ENCODE data around the gene SLC6A6. TPM values are rescaled to one million over a fixed set of nuclear protein-coding genes. Genes with fewer than 3 reads are reported as not detected.

Gene SLC6A6
- 10 to 100 TPM; 27.8 to 31.2 TPM for total RNA-seq
- 28.8 TPM for polyA plus RNA-seq (2013, experiment 1 of 2)
- 27.1 TPM for polyA plus RNA-seq (2013, experiment 2 of 2)
- 52.5 to 323 (median 110) reads per million in 172 experiments for total RNA-seq

DNA sequence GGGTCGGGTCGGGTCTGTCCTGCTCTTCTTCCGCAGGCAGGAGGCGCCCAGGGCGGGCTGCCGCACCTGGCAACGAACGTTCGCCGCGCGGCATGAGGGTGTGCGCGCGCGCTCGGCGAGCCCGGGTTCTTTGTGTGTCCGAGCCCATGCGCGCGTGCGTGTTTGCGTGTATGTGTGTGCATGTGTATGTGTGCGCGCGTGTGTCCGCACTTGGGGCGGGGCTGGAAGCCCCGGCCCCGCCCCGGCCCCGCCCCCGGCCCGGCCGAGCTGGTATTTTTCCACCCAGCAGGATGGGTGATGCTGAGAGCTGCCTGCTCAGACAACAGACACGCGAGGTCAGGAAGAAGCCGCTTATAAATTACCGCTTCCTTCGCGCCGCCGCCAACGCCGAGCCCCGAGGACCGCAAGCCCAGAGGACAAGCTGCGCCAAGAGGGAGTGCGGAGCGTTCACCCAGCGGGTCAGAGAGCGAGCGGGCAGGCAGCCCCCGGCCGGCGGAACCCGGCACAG is at the start of gene SLC6A6:
SLC6A6 (plus strand) TSS at position 303 of the 508 bp plus-strand sequence. CDS start 41,029 bp downstream, outside the sequence.
- peak within 1 kb of the TSS; percentile 67 for H3K4me3 ChIP-seq (ENCODE audit: low read length)
- H3K9me3 ChIP-seq (ENCODE audit: control insufficient read depth in 1 of 2, insufficient read depth in 1 of 2, low read length in 2 of 2), result no peaks in the 10 kb centered on the region
- H3K27me3 ChIP-seq (ENCODE audit: control insufficient read depth in 1 of 2, insufficient read depth in 2 of 2, low read length in 2 of 2), result no peaks in the 10 kb centered on the region
- Mint-ChIP-seq H3K4me3 (peak within 1 kb of the TSS; percentile 96), H3K27ac (peak within 1 kb of the TSS; percentile 90), H3K36me3 (ENCODE audit: low read depth) (peaks cover 14% of the 10 kb centered on the region), H3K27me3 (no peaks in the 10 kb centered on the region), H3K9me3 (no peaks in the 10 kb centered on the region), H3K4me1 (ENCODE audit: low read depth) (peaks cover 55% of the 10 kb centered on the region)
- peak within 1 kb of the TSS; percentile 62 to 82 for H3K27ac ChIP-seq (ENCODE audit: low read depth in 1 of 2, low read length in 2 of 2)
- CTCF ChIA-PET, result interaction anchor here (0.6 to 4.7 kb wide), 14 partner anchors 9 to 987 kb away, joined by 3 to 42 read pairs (median 5); partner anchors contain the start of gene WNT7A
- H3K36me3 ChIP-seq (ENCODE audit: insufficient read depth, low read length), result peaks cover 7% of the 10 kb centered on the region
- POLR2A ChIA-PET, result interaction anchor here (0.6 to 3.5 kb wide), 21 partner anchors 8 to 1850 kb away, joined by 3 to 107 read pairs (median 6); partner anchors contain the start of genes CCDC174, CHCHD4, HDAC11 and LSM3
- intact Hi-C loops (cut with DNase I, micrococcal nuclease), result loop anchor here (1.0 to 10.0 kb wide), 15 partner anchors 29 to 1560 kb away; partner anchors contain the start of genes LSM3 (in 2 of the 2), XPC (in 2 of the 2), CHCHD4 (in 1 of the 2) and NR2C2 (in 1 of the 2)
- ATAC-seq (ENCODE audit: poor library complexity) (peak; percentile 81), DNase-seq (peak; percentile 88 to 99 (median 95))
- peak; percentile 59 for TF ChIP-seq CTCF (IDR thresholded peaks at IDR 0.05)
- H3K4me1 ChIP-seq (ENCODE audit: insufficient read depth, low read length), result peaks cover 52% of the 10 kb centered on the region

GRCh38 chr3:14353502-14353901 is 48.9 kb upstream of the SLC6A6 start:
- ATAC-seq (ENCODE audit: poor library complexity) (no peak), DNase-seq (no peak)
- Mint-ChIP-seq H3K4me1 (ENCODE audit: low read depth) (no peaks in the 10 kb centered on the region), H3K9me3 (no peaks in the 10 kb centered on the region), H3K4me3 (no peak overlapping the region), H3K27ac (no peak overlapping the region), H3K27me3 (no peaks in the 10 kb centered on the region), H3K36me3 (ENCODE audit: low read depth) (no peaks in the 10 kb centered on the region)
- Histone ChIP-seq H3K4me3 (ENCODE audit: low read length) (no peak overlapping the region), H3K9me3 (ENCODE audit: control insufficient read depth in 1 of 2, insufficient read depth in 1 of 2, low read length in 2 of 2) (peaks cover 0 to 4% of the 10 kb centered on the region in 2 experiments), H3K27me3 (ENCODE audit: control insufficient read depth in 1 of 2, insufficient read depth in 2 of 2, low read length in 2 of 2) (no peaks in the 10 kb centered on the region), H3K36me3 (ENCODE audit: insufficient read depth, low read length) (no peaks in the 10 kb centered on the region), H3K27ac (ENCODE audit: low read depth in 1 of 2, low read length in 2 of 2) (no peak overlapping the region), H3K4me1 (ENCODE audit: insufficient read depth, low read length) (no peaks in the 10 kb centered on the region)
- POLR2A ChIA-PET, result no interaction called here
- CTCF ChIA-PET, result no interaction called here
- intact Hi-C loops (cut with DNase I, micrococcal nuclease), result no loop called here
- TF ChIP-seq CTCF (IDR thresholded peaks at IDR 0.05), result no peak

- Histone ChIP-seq H3K36me3 (ENCODE audit: insufficient read depth, low read length) (no peaks in the 10 kb centered on the region), H3K9me3 (ENCODE audit: control insufficient read depth in 1 of 2, insufficient read depth in 1 of 2, low read length in 2 of 2) (no peaks in the 10 kb centered on the region), H3K4me1 (ENCODE audit: insufficient read depth, low read length) (no peaks in the 10 kb centered on the region), H3K4me3 (ENCODE audit: low read length) (no peak overlapping the region), H3K27me3 (ENCODE audit: control insufficient read depth in 1 of 2, insufficient read depth in 2 of 2, low read length in 2 of 2) (no peaks in the 10 kb centered on the region), H3K27ac (ENCODE audit: low read depth in 1 of 2, low read length in 2 of 2) (no peak overlapping the region)
- ATAC-seq (ENCODE audit: poor library complexity) (no peak), DNase-seq (no peak)
- H3K27ac Mint-ChIP-seq, result no peak overlapping the region
- H3K4me1 Mint-ChIP-seq (ENCODE audit: low read depth), result no peaks in the 10 kb centered on the region
- no peaks in the 10 kb centered on the region for H3K27me3 Mint-ChIP-seq
- no peak for TF ChIP-seq CTCF (IDR thresholded peaks at IDR 0.05)
- H3K36me3 Mint-ChIP-seq (ENCODE audit: low read depth), result no peaks in the 10 kb centered on the region
- no peaks in the 10 kb centered on the region for H3K9me3 Mint-ChIP-seq
- H3K4me3 Mint-ChIP-seq, result no peak overlapping the region
- POLR2A ChIA-PET, result no interaction called here
- CTCF ChIA-PET, result no interaction called here
- intact Hi-C loops (cut with DNase I, micrococcal nuclease), result no loop called here
Measured at GRCh38 chr3:14357463-14357862, 44.9 kb upstream of the SLC6A6 start.

Data from CD4-positive, alpha-beta T cell (primary cell).